Parathyroid adenoma (tissue), 2 donors: Measurements from ENCODE around the gene MAP3K8.

Experiments used
- H2AFZ ChIP-seq: fragments of 300-600 bp; sonication (generic); one replicate; pipeline ENCODE4 v1.7.0; 2017; ENCODE audit warnings: antibody characterized with exemption, mild to moderate bottlenecking
- H3K27ac ChIP-seq: fragments of 300-600 bp; sonication (generic); one replicate; pipeline ENCODE4 v1.7.0; 2017
- H3K27me3 ChIP-seq: fragments of 300-600 bp; sonication (generic); one replicate; pipeline ENCODE4 v1.7.0; 2017; ENCODE audit warnings: low read length; ENCODE audit not compliant: control insufficient read depth, insufficient read depth
- H3K36me3 ChIP-seq: fragments of 300-600 bp; sonication (generic); one replicate; pipeline ENCODE4 v1.7.0; 2017; ENCODE audit warnings: low read length; ENCODE audit not compliant: control insufficient read depth, insufficient read depth
- H3K4me1 ChIP-seq: fragments of 300-600 bp; sonication (generic); one replicate; pipeline ENCODE4 v1.7.0; 2017; ENCODE audit warnings: control low read depth
- H3K4me2 ChIP-seq: fragments of 300-600 bp; sonication (generic); one replicate; pipeline ENCODE4 v1.7.0; 2017; ENCODE audit warnings: low read length
- H3K4me3 ChIP-seq: fragments of 300-600 bp; sonication (generic); one replicate; pipeline ENCODE4 v1.7.0; 2017; ENCODE audit warnings: low read depth, low read length
- H3K79me2 ChIP-seq: fragments of 300-600 bp; sonication (generic); one replicate; pipeline ENCODE4 v1.7.0; 2017; ENCODE audit warnings: control low read depth
- H3K9ac ChIP-seq: fragments of 300-600 bp; sonication (generic); one replicate; pipeline ENCODE4 v1.7.0; 2017; ENCODE audit warnings: mild to moderate bottlenecking
- H3K9me3 ChIP-seq: fragments of 300-600 bp; sonication (generic); one replicate; pipeline ENCODE4 v1.7.0; 2017; ENCODE audit warnings: low read length; ENCODE audit not compliant: control insufficient read depth
- CTCF ChIP-seq: fragments of 300-600 bp; sonication (generic); IDR thresholded peaks from one replicate; pipeline ENCODE4 v1.7.0; 2017; ENCODE audit warnings: antibody characterized with exemption, mild to moderate bottlenecking
- donor health status: primary hyperparathyroidism.

Gene MAP3K8

DNA sequence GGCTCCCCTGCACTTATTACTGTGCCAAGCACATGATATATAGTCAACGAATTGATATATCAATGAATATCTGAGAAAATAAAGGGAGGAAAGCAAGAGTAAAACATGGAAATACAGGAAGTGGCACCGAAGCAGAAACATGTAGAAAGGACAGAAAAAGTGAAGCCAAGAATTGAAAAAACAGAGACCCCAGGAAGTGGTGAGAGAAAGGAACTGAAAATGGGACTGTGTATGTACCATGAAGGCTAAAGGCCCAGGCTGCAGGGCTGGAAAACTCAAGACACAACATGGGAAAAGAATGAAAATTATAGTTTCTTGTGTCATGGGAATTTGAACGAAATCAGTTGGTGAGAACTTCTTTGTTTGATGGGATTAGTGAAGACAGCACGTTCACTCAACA is 60.6 kb downstream of the MAP3K8 start:
- no peak for TF ChIP-seq CTCF
- H3K4me3 ChIP-seq = no peak overlapping the region
- H3K27ac ChIP-seq = no peak overlapping the region
- H3K9ac ChIP-seq = no peak overlapping the region
- no peaks in the 10 kb centered on the region for H3K27me3 ChIP-seq
- H2AFZ ChIP-seq = no peak overlapping the region
- no peaks in the 10 kb centered on the region for H3K79me2 ChIP-seq
- H3K9me3 ChIP-seq = no peaks in the 10 kb centered on the region
- H3K36me3 ChIP-seq = no peaks in the 10 kb centered on the region
- no peak overlapping the region for H3K4me2 ChIP-seq
- H3K4me1 ChIP-seq = no peaks in the 10 kb centered on the region

- Histone ChIP-seq H2AFZ (no peak overlapping the region), H3K27ac (no peak overlapping the region), H3K4me3 (no peak overlapping the region), H3K4me1 (no peaks in the 10 kb centered on the region), H3K27me3 (no peaks in the 10 kb centered on the region), H3K4me2 (no peak overlapping the region), H3K9ac (no peak overlapping the region), H3K79me2 (no peaks in the 10 kb centered on the region), H3K36me3 (no peaks in the 10 kb centered on the region), H3K9me3 (no peaks in the 10 kb centered on the region)
- TF ChIP-seq CTCF = no peak
Measured at GRCh38 chr10:30495687-30496086, 61.7 kb downstream of the MAP3K8 start.

GRCh38 chr10:30499816-30500215 is 65.8 kb downstream of the MAP3K8 start:
- H3K4me1 ChIP-seq = no peaks in the 10 kb centered on the region

GRCh38 chr10:30500534-30500933 is 66.5 kb downstream of the MAP3K8 start:
- Histone ChIP-seq H3K36me3 (no peaks in the 10 kb centered on the region), H3K27ac (no peak overlapping the region), H3K4me2 (no peak overlapping the region), H3K4me3 (no peak overlapping the region), H3K9me3 (no peaks in the 10 kb centered on the region), H3K27me3 (no peaks in the 10 kb centered on the region), H2AFZ (no peak overlapping the region), H3K79me2 (no peaks in the 10 kb centered on the region), H3K9ac (no peak overlapping the region), H3K4me1 (no peaks in the 10 kb centered on the region)
- TF ChIP-seq CTCF = no peak

More at GRCh38 chr10:30499816-30500215, 65.8 kb downstream of the MAP3K8 start:
- H3K27ac ChIP-seq = no peak overlapping the region
- H3K36me3 ChIP-seq = no peaks in the 10 kb centered on the region
- no peak overlapping the region for H3K4me3 ChIP-seq
- no peaks in the 10 kb centered on the region for H3K9me3 ChIP-seq
- H3K4me2 ChIP-seq = no peak overlapping the region
- no peak for TF ChIP-seq CTCF
- no peaks in the 10 kb centered on the region for H3K79me2 ChIP-seq
- H3K27me3 ChIP-seq = no peaks in the 10 kb centered on the region
- no peak overlapping the region for H2AFZ ChIP-seq
- H3K9ac ChIP-seq = no peak overlapping the region

DNA sequence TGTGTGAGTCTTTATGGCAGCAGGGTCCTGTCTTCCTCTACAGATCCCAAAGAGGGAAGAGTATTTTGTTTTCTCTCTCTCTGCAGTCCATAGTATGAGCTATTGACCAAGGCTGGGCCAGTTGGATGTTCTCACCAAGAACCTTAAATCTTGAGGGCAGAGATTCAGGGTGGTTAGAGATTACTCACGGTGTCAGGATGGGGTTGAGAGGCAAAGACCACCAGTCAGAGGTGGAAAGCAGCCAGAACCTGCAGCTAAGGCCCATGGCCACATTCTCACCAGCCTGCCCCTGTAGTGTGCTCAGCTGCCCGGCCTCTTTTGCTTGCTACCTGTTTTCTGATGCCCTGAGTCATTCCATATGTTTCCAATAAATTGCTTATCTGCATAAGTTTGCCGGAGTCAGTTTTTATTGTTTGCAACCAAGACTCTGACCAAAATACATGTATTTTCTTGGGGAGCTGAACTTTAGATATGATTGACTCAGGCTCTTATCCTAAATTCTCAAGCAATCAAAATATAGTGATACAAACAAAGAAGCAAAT is 67.0 kb downstream of the MAP3K8 start:
- H3K9ac ChIP-seq = no peak overlapping the region
- TF ChIP-seq CTCF = no peak
- no peak overlapping the region for H3K4me2 ChIP-seq
- no peaks in the 10 kb centered on the region for H3K79me2 ChIP-seq
- H3K27ac ChIP-seq = no peak overlapping the region
- no peaks in the 10 kb centered on the region for H3K4me1 ChIP-seq
- no peaks in the 10 kb centered on the region for H3K27me3 ChIP-seq
- no peaks in the 10 kb centered on the region for H3K9me3 ChIP-seq
- H3K4me3 ChIP-seq = no peak overlapping the region
- H2AFZ ChIP-seq = no peak overlapping the region
- no peaks in the 10 kb centered on the region for H3K36me3 ChIP-seq
